WTC11 (cell line): ENCODE measurements around the gene STK17B. TPM values are rescaled to one million over a fixed set of nuclear protein-coding genes. Genes with fewer than 3 reads are reported as not detected.

ENCODE experiments used
- ATAC-seq: fragments of 200-7000 bp; cut with Tn5 transposase; 2 replicates; pipeline ENCODE4 v1.10.0; 2021; ENCODE audit warnings: mild to moderate bottlenecking, moderate library complexity
- CTCF ChIA-PET: fragments of 300-600 bp; sonication (Branson Sonifier 250); formaldehyde crosslinking; loops from one replicate; lab custom pipeline; 2021; ENCODE audit warnings: antibody characterized with exemption; lab: Charles Lee
- POLR2A ChIA-PET: fragments of 350-600 bp; sonication (Branson Sonifier 250); formaldehyde crosslinking; loops from one replicate; lab custom pipeline; 2021; ENCODE audit warnings: antibody characterized with exemption; lab: Charles Lee
- DNase-seq: peaks from one replicate; pipeline ENCODE4 v3.0.0; 2021; ENCODE audit warnings: low spot score
- H3K27ac Mint-ChIP-seq: 2 replicates; pipeline ENCODE4 v1.8.0; 2021; ENCODE audit warnings: mixed read lengths
- H3K27me3 Mint-ChIP-seq: 2 replicates; pipeline ENCODE4 v1.8.0; 2021; ENCODE audit warnings: low read depth, mild to moderate bottlenecking, moderate library complexity, mixed read lengths
- H3K36me3 Mint-ChIP-seq: 2 replicates; pipeline ENCODE4 v1.8.0; 2021; ENCODE audit warnings: mixed read lengths
- H3K4me1 Mint-ChIP-seq: 2 replicates; pipeline ENCODE4 v1.8.0; 2022; ENCODE audit warnings: mixed read lengths
- H3K4me3 Mint-ChIP-seq: 2 replicates; pipeline ENCODE4 v1.8.0; 2021; ENCODE audit warnings: mild to moderate bottlenecking, moderate library complexity, mixed read lengths
- H3K9me3 Mint-ChIP-seq: 2 replicates; pipeline ENCODE4 v1.8.0; 2021; ENCODE audit warnings: mixed read lengths
- ATF1 ChIP-seq: sonication (generic); formaldehyde crosslinking; IDR thresholded peaks from 2 replicates; pipeline ENCODE4 v1.8.1; 2023; ENCODE audit warnings: mild to moderate bottlenecking, moderate library complexity, missing genetic modification reagents
- CREB1 ChIP-seq: sonication (generic); formaldehyde crosslinking; IDR thresholded peaks from 2 replicates; pipeline ENCODE4 v1.8.0; 2023; ENCODE audit warnings: mild to moderate bottlenecking, missing genetic modification reagents
- CREM ChIP-seq: sonication (generic); formaldehyde crosslinking; IDR thresholded peaks from 2 replicates; pipeline ENCODE4 v1.8.1; 2022; ENCODE audit warnings: mild to moderate bottlenecking, missing genetic modification reagents, moderate library complexity
- ELF4 ChIP-seq: sonication (generic); formaldehyde crosslinking; IDR thresholded peaks from 2 replicates; pipeline ENCODE4 v1.8.1; 2022; ENCODE audit warnings: low read depth, mild to moderate bottlenecking, moderate library complexity, missing genetic modification reagents
- ETV6 ChIP-seq: sonication (generic); formaldehyde crosslinking; IDR thresholded peaks from 2 replicates; pipeline ENCODE4 v1.8.1; 2022; ENCODE audit warnings: mild to moderate bottlenecking, missing genetic modification reagents
- FOXJ3 ChIP-seq: sonication (generic); formaldehyde crosslinking; IDR thresholded peaks from 2 replicates; pipeline ENCODE4 v1.9.0; 2021; ENCODE audit warnings: missing genetic modification reagents, mild to moderate bottlenecking, borderline replicate concordance
- JAZF1 ChIP-seq: fragments of 250-450 bp; sonication (Bioruptor Pico); IDR thresholded peaks from 2 replicates; pipeline ENCODE4 v1.9.0; 2021; ENCODE audit warnings: moderate library complexity, mild to moderate bottlenecking, inconsistent platforms
- MXD4 ChIP-seq: fragments of 250-450 bp; sonication (Bioruptor Pico); IDR thresholded peaks from 2 replicates; pipeline ENCODE4 v1.8.0; 2021; ENCODE audit warnings: mild to moderate bottlenecking, moderate library complexity, borderline replicate concordance
- OVOL2 ChIP-seq: fragments of 250-450 bp; sonication (Bioruptor Pico); IDR thresholded peaks from 2 replicates; pipeline ENCODE4 v1.9.0; 2021; ENCODE audit warnings: mild to moderate bottlenecking, borderline replicate concordance
- TP53 ChIP-seq: sonication (generic); formaldehyde crosslinking; IDR thresholded peaks from 2 replicates; pipeline ENCODE4 v1.8.1; 2023; ENCODE audit warnings: mild to moderate bottlenecking, missing genetic modification reagents
- ZNF416 ChIP-seq: fragments of 250-450 bp; sonication (Bioruptor Pico); IDR thresholded peaks from 2 replicates; pipeline ENCODE4 v1.9.0; 2021; ENCODE audit warnings: mild to moderate bottlenecking, inconsistent platforms
- ZNF423 ChIP-seq: fragments of 250-450 bp; sonication (Bioruptor Pico); IDR thresholded peaks from 2 replicates; pipeline ENCODE4 v2.1.2; 2022; ENCODE audit warnings: mild to moderate bottlenecking, moderate library complexity
- total RNA-seq: library from RNA; stranded (reverse); gene quantifications from 3 replicates; pipeline ENCODE4 v1.2.3, GENCODE V29; 2021
- TF ChIP-seq, protein P1 (sequence below): sonication (generic); formaldehyde crosslinking; IDR thresholded peaks from 2 replicates; pipeline ENCODE4 v1.8.1; 2023; ENCODE audit warnings: mild to moderate bottlenecking, missing genetic modification reagents, moderate library complexity
- TF ChIP-seq, protein P2 (sequence below): sonication (generic); formaldehyde crosslinking; conservative IDR thresholded peaks from 2 replicates; pipeline ENCODE4 v1.8.1; 2022; ENCODE audit warnings: mild to moderate bottlenecking, missing genetic modification reagents
- TF ChIP-seq, protein P3 (sequence below): sonication (generic); formaldehyde crosslinking; IDR thresholded peaks from 2 replicates; pipeline ENCODE4 v1.8.0; 2022; ENCODE audit warnings: mild to moderate bottlenecking, missing genetic modification reagents
- TF ChIP-seq, protein P4 (sequence below): sonication (generic); formaldehyde crosslinking; IDR thresholded peaks from 2 replicates; pipeline ENCODE4 v1.8.0; 2023; ENCODE audit warnings: missing genetic modification reagents, mild to moderate bottlenecking, borderline replicate concordance

Gene STK17B
- total RNA-seq, 1 experiment from 2014 or later: 11.8 TPM

DNA sequence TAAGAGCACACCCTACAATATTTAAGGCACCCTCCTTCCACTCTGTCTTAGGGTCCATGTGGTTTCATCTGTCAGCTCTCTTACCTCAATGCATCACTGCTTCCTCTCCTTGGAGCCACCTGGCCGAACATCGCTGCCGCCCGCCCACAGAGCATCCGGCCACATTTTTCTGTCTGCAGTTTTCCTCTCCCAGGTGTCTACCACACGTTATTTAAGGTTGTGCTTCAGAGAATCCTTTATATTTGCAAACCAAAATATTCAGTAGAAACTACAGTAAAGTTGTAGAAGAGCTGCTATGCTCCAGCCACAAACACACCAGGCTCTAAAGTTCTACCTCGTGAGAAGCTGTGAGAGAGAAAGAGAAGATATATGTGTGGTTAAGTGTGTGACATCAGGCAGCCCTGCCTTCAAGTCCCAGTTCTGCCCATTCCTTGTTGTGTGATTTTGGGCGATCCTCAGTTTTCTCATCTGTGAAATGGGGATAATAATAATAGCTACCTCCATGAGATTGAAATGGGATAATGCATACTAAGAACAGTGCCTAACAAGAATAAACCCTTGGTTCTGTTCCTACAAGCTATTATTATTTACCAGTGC is 4.9 kb upstream of the STK17B start (continued):
- TF ChIP-seq, protein P1, sequence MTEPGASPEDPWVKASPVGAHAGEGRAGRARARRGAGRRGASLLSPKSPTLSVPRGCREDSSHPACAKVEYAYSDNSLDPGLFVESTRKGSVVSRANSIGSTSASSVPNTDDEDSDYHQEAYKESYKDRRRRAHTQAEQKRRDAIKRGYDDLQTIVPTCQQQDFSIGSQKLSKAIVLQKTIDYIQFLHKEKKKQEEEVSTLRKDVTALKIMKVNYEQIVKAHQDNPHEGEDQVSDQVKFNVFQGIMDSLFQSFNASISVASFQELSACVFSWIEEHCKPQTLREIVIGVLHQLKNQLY (CRISPR knock-in tag): no peak
- TF ChIP-seq FOXJ3 (CRISPR knock-in tag): no peak
- no peak for TF ChIP-seq CREB1 (CRISPR knock-in tag)

DNA sequence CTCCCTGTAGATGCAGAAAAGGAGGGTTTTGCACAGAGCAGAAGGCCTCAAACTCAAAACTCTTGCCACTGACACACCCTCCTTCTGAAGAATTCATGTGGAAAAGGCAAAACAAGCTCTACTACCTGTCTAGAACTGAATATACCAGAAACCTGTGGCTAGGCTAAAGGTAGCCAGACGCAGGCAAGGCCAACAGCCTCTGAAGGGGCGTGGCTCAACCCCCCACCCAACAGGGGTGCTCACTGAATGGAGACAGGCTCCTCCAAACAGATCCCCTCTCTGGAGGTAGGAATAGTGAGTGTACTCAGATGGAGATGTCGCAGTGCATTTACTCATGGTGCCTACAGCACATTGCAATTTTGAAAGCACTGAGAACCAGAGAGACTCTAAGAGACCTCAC is 3.0 kb upstream of the STK17B start:
- no peak for TF ChIP-seq ZNF423
- TF ChIP-seq CREM (CRISPR knock-in tag): no peak
- no peak for TF ChIP-seq MXD4 (CRISPR knock-in tag)
- no peak for TF ChIP-seq ZNF416
- TF ChIP-seq, protein P2, sequence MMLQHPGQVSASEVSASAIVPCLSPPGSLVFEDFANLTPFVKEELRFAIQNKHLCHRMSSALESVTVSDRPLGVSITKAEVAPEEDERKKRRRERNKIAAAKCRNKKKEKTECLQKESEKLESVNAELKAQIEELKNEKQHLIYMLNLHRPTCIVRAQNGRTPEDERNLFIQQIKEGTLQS (CRISPR knock-in tag): no peak
- TF ChIP-seq, protein P3, sequence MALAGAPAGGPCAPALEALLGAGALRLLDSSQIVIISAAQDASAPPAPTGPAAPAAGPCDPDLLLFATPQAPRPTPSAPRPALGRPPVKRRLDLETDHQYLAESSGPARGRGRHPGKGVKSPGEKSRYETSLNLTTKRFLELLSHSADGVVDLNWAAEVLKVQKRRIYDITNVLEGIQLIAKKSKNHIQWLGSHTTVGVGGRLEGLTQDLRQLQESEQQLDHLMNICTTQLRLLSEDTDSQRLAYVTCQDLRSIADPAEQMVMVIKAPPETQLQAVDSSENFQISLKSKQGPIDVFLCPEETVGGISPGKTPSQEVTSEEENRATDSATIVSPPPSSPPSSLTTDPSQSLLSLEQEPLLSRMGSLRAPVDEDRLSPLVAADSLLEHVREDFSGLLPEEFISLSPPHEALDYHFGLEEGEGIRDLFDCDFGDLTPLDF (CRISPR knock-in tag): no peak
- TF ChIP-seq ETV6 (CRISPR knock-in tag): no peak
- no peak for TF ChIP-seq OVOL2 (CRISPR knock-in tag)
- no peak for TF ChIP-seq ELF4 (CRISPR knock-in tag)
- Mint-ChIP-seq H3K4me3 (no peak overlapping the region), H3K4me1 (peaks cover 14% of the 10 kb centered on the region), H3K36me3 (no peaks in the 10 kb centered on the region), H3K27ac (no peak overlapping the region), H3K9me3 (no peaks in the 10 kb centered on the region), H3K27me3 (peaks cover 20% of the 10 kb centered on the region)
- ChIA-PET CTCF (no interaction called here), POLR2A (no interaction called here)
- DNase-seq (peak; percentile 31), ATAC-seq (peak; percentile 5; the same call in 1 of the 2 replicates)

DNA sequence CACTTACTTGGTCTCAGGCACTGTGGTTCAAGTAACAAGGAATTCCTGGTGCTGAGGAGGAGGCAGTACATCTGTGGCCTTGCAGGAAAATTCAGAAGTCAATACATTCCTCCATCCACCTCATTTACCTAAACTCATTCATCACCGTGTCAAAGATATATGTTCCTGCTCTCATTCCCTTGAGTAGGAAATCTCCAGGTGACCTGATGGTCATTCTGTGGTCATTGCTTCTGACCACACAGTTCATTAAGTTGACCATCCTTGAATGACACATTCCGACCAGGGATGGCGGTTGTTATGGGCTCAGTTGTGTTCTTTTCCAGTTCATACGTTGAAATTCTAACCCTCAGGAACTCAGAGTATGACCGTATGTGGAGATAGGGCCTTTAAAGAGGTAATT is 2.1 kb upstream of the STK17B start:
- no peak overlapping the region for H3K4me3 Mint-ChIP-seq
- DNase-seq (no peak), ATAC-seq (no peak)
- H3K4me1 Mint-ChIP-seq: peaks cover 22% of the 10 kb centered on the region
- H3K9me3 Mint-ChIP-seq: no peaks in the 10 kb centered on the region
- POLR2A ChIA-PET: no interaction called here
- TF ChIP-seq ATF1 (CRISPR knock-in tag) (no peak), JAZF1 (CRISPR knock-in tag) (no peak), CREM (CRISPR knock-in tag) (no peak), TP53 (CRISPR knock-in tag) (no peak)
- TF ChIP-seq, protein P4, sequence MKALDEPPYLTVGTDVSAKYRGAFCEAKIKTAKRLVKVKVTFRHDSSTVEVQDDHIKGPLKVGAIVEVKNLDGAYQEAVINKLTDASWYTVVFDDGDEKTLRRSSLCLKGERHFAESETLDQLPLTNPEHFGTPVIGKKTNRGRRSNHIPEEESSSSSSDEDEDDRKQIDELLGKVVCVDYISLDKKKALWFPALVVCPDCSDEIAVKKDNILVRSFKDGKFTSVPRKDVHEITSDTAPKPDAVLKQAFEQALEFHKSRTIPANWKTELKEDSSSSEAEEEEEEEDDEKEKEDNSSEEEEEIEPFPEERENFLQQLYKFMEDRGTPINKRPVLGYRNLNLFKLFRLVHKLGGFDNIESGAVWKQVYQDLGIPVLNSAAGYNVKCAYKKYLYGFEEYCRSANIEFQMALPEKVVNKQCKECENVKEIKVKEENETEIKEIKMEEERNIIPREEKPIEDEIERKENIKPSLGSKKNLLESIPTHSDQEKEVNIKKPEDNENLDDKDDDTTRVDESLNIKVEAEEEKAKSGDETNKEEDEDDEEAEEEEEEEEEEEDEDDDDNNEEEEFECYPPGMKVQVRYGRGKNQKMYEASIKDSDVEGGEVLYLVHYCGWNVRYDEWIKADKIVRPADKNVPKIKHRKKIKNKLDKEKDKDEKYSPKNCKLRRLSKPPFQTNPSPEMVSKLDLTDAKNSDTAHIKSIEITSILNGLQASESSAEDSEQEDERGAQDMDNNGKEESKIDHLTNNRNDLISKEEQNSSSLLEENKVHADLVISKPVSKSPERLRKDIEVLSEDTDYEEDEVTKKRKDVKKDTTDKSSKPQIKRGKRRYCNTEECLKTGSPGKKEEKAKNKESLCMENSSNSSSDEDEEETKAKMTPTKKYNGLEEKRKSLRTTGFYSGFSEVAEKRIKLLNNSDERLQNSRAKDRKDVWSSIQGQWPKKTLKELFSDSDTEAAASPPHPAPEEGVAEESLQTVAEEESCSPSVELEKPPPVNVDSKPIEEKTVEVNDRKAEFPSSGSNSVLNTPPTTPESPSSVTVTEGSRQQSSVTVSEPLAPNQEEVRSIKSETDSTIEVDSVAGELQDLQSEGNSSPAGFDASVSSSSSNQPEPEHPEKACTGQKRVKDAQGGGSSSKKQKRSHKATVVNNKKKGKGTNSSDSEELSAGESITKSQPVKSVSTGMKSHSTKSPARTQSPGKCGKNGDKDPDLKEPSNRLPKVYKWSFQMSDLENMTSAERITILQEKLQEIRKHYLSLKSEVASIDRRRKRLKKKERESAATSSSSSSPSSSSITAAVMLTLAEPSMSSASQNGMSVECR (CRISPR knock-in tag): no peak
- no peaks in the 10 kb centered on the region for H3K36me3 Mint-ChIP-seq
- H3K27me3 Mint-ChIP-seq: peaks cover 20% of the 10 kb centered on the region
- CTCF ChIA-PET: no interaction called here
- no peak overlapping the region for H3K27ac Mint-ChIP-seq
